Naive thymus-derived CD4-positive, alpha-beta T cell (primary cell): Measurements from ENCODE around the gene TCF3. TPM values are rescaled to one million over a fixed set of nuclear protein-coding genes. Genes with fewer than 3 reads are reported as not detected.

ENCODE experiments used
- ATAC-seq: fragments of 150-1000 bp; cut with Tn5 transposase; 2 replicates; pipeline ENCODE4 v1.10.0; 2021; ENCODE audit warnings: mild to moderate bottlenecking, moderate library complexity
- CTCF ChIA-PET: fragments of 350-600 bp; sonication (Branson Sonifier 250); formaldehyde crosslinking; loops from one replicate; lab custom pipeline; 2021; ENCODE audit warnings: antibody characterized with exemption; lab: Charles Lee
- POLR2A ChIA-PET: fragments of 350-600 bp; sonication (Branson Sonifier 250); formaldehyde crosslinking; loops from one replicate; lab custom pipeline; 2021; ENCODE audit warnings: antibody characterized with exemption, inconsistent platforms; lab: Charles Lee
- DNase-seq, 9 donors: peaks; one replicate each; pipeline versions ENCODE4 v3.0.0 to v3.0.0-alpha.2; 2020 to 2022; ENCODE audit warnings: mixed read lengths in 1 of 9
- H3K27ac ChIP-seq: one replicate; pipeline ENCODE4 v1.7.0; 2013; ENCODE audit warnings: mild to moderate bottlenecking, low read depth, low read length, moderate library complexity
- H3K27me3 ChIP-seq, 2 donors: one replicate each; pipeline ENCODE4 v1.7.0; 2013; ENCODE audit warnings: low read length in 2 of 2, mild to moderate bottlenecking in 2 of 2, moderate library complexity in 2 of 2; ENCODE audit not compliant: control insufficient read depth in 2 of 2, insufficient read depth in 2 of 2
- H3K36me3 ChIP-seq, 3 experiments: 1 replicate in 2 of 3; 2 replicates in 1 of 3; pipeline ENCODE4 v1.7.0; 2013; ENCODE audit warnings: low read length in 3 of 3, mild to moderate bottlenecking in 3 of 3, moderate library complexity in 1 of 3; ENCODE audit not compliant: insufficient read depth in 3 of 3, control insufficient read depth in 2 of 3
- H3K4me1 ChIP-seq, 2 donors: one replicate each; pipeline ENCODE4 v1.7.0; 2013; ENCODE audit warnings: low read length in 2 of 2, mild to moderate bottlenecking in 2 of 2, moderate library complexity in 1 of 2; ENCODE audit not compliant: control insufficient read depth in 2 of 2, insufficient read depth in 2 of 2
- H3K4me3 ChIP-seq: 2 replicates; pipeline ENCODE4 v1.7.0; 2013; ENCODE audit warnings: mild to moderate bottlenecking, low read length
- H3K9me3 ChIP-seq, 3 experiments: 1 replicate in 2 of 3; 2 replicates in 1 of 3; pipeline ENCODE4 v1.7.0; 2013; ENCODE audit warnings: low read length in 3 of 3; ENCODE audit not compliant: control insufficient read depth in 2 of 3
- H3K27ac Mint-ChIP-seq, 9 donors: one replicate each; pipeline ENCODE4 v1.8.0; 2020 to 2022; ENCODE audit warnings: mixed read lengths in 9 of 9, mild to moderate bottlenecking in 8 of 9, moderate library complexity in 5 of 9, inconsistent platforms in 2 of 9
- H3K27me3 Mint-ChIP-seq, 5 donors: one replicate each; pipeline ENCODE4 v1.8.0; 2021 to 2022; ENCODE audit warnings: mixed read lengths in 5 of 5, mild to moderate bottlenecking in 1 of 5
- H3K36me3 Mint-ChIP-seq, 5 donors: one replicate each; pipeline ENCODE4 v1.8.0; 2020 to 2022; ENCODE audit warnings: mixed read lengths in 5 of 5, mild to moderate bottlenecking in 3 of 5, inconsistent platforms in 1 of 5
- H3K4me1 Mint-ChIP-seq, 7 donors: one replicate each; pipeline ENCODE4 v1.8.0; 2020 to 2022; ENCODE audit warnings: mixed read lengths in 7 of 7, mild to moderate bottlenecking in 3 of 7, inconsistent platforms in 1 of 7
- H3K4me3 Mint-ChIP-seq, 10 donors: one replicate each; pipeline ENCODE4 v1.8.0; 2020 to 2022; ENCODE audit warnings: mild to moderate bottlenecking in 10 of 10, mixed read lengths in 10 of 10, moderate library complexity in 6 of 10, inconsistent platforms in 2 of 10
- H3K9me3 Mint-ChIP-seq, 11 donors: one replicate each; pipeline ENCODE4 v1.8.0; 2020 to 2022; ENCODE audit warnings: mixed read lengths in 11 of 11, mild to moderate bottlenecking in 4 of 11, inconsistent platforms in 1 of 11, moderate library complexity in 1 of 11
- intact Hi-C, 2 donors: fragments of 100-400 bp; cut with micrococcal nuclease; formaldehyde crosslinking; loops; one replicate each; pipeline ENCODE4 v1.15.1; 2023
- polyA plus RNA-seq, 2 donors: library from polyadenylated mRNA; unstranded; fragments of 300-500 nt; fragmentation: Illumina TruSeq; gene quantifications; one replicate each; pipeline ENCODE4 v1.2.3, GENCODE V29; 2021
- total RNA-seq, 6 experiments: library from RNA in 5 of 6; stranded (reverse) in 5 of 6; gene quantifications; 1 replicate in 5 of 6; 2 replicates in 1 of 6; pipeline ENCODE4 v1.2.3 and lab custom pipeline; 2021 to 2026

The TCF3 gene
- total and polyA plus RNA-seq, 7 experiments from 2014 or later = 5.8 to 83.6 (median 72.1) TPM

GRCh38 chr19:1616875-1617274, 35.5 kb downstream of the TCF3 start:
- peaks cover 0 to 23% (median 8%) of the 10 kb centered on the region in 5 donors for H3K36me3 Mint-ChIP-seq
- Histone ChIP-seq H3K4me1 (no peaks in the 10 kb centered on the region), H3K9me3 (no peaks in the 10 kb centered on the region), H3K27me3 (no peaks in the 10 kb centered on the region), H3K27ac (peak overlapping the region; percentile 31), H3K4me3 (no peak overlapping the region), H3K36me3 (peaks cover 0 to 93% (median 0%) of the 10 kb centered on the region in 3 experiments)
- ChIA-PET POLR2A (interaction anchor here (1.0 to 1.3 kb wide), 2 partner anchors 8 to 11 kb away, joined by 3 to 4 read pairs; no protein-coding TSS in a partner anchor), CTCF (interaction anchor here (1.6 kb wide), 1 partner anchor 55 kb away, joined by 4 read pairs; no protein-coding TSS in a partner anchor)
- DNase-seq (no peak), ATAC-seq (no peak)
- intact Hi-C loops = no loop called here
- peak overlapping the region in 7 of 9 donors; percentile 4 to 55 (median 25) for H3K27ac Mint-ChIP-seq
- H3K27me3 Mint-ChIP-seq = no peaks in the 10 kb centered on the region
- no peak overlapping the region for H3K4me3 Mint-ChIP-seq
- H3K4me1 Mint-ChIP-seq = peaks cover 8 to 22% (median 17%) of the 10 kb centered on the region in 7 donors
- H3K9me3 Mint-ChIP-seq = peaks cover 0 to 2% (median 0%) of the 10 kb centered on the region in 11 donors

GRCh38 chr19:1616396-1616795, 36.0 kb downstream of the TCF3 start:
- peaks cover 8 to 22% (median 17%) of the 10 kb centered on the region in 7 donors for H3K4me1 Mint-ChIP-seq
- peaks cover 0 to 2% (median 0%) of the 10 kb centered on the region in 11 donors for H3K9me3 Mint-ChIP-seq
- Histone ChIP-seq H3K4me3 (no peak overlapping the region), H3K36me3 (peaks cover 0 to 91% (median 3%) of the 10 kb centered on the region in 3 experiments), H3K27me3 (no peaks in the 10 kb centered on the region), H3K27ac (no peak overlapping the region), H3K9me3 (no peaks in the 10 kb centered on the region), H3K4me1 (no peaks in the 10 kb centered on the region)
- no peak overlapping the region for H3K4me3 Mint-ChIP-seq
- DNase-seq (no peak), ATAC-seq (no peak)
- H3K27ac Mint-ChIP-seq = peak overlapping the region in 3 of 9 donors; percentile 9 to 25 (median 11)
- intact Hi-C loops = no loop called here
- ChIA-PET POLR2A (interaction anchor here (1.3 kb wide), 1 partner anchor 10 kb away, joined by 4 read pairs; no protein-coding TSS in a partner anchor), CTCF (interaction anchor here (1.6 kb wide), 1 partner anchor 56 kb away, joined by 4 read pairs; no protein-coding TSS in a partner anchor)
- no peaks in the 10 kb centered on the region for H3K27me3 Mint-ChIP-seq
- H3K36me3 Mint-ChIP-seq = peaks cover 0 to 23% (median 8%) of the 10 kb centered on the region in 5 donors

GRCh38 chr19:1615156-1615765, 37.2 kb downstream of the TCF3 start:
- DNase-seq (no peak), ATAC-seq (no peak)
- Mint-ChIP-seq H3K27ac (no peak overlapping the region), H3K4me1 (peaks cover 13 to 30% (median 20%) of the 10 kb centered on the region in 7 donors), H3K27me3 (no peaks in the 10 kb centered on the region), H3K4me3 (peak overlapping the region in 1 of 10 donors; percentile 68), H3K9me3 (peaks cover 0 to 2% (median 0%) of the 10 kb centered on the region in 11 donors), H3K36me3 (peaks cover 0 to 27% (median 8%) of the 10 kb centered on the region in 5 donors)
- Histone ChIP-seq H3K4me1 (peaks cover 0 to 3% of the 10 kb centered on the region in 2 donors), H3K27ac (no peak overlapping the region), H3K4me3 (no peak overlapping the region), H3K36me3 (peaks cover 0 to 87% (median 6%) of the 10 kb centered on the region in 3 experiments), H3K27me3 (no peaks in the 10 kb centered on the region), H3K9me3 (no peaks in the 10 kb centered on the region)
- ChIA-PET POLR2A (no interaction called here), CTCF (no interaction called here)
- intact Hi-C loops = no loop called here

GRCh38 chr19:1613808-1614570, 38.4 kb downstream of the TCF3 start:
- H3K27ac Mint-ChIP-seq = peak overlapping the region in 1 of 9 donors; percentile 5
- no peaks in the 10 kb centered on the region for H3K9me3 ChIP-seq
- intact Hi-C loops = no loop called here
- ATAC-seq (no peak), DNase-seq (no peak)
- no peak overlapping the region for H3K4me3 Mint-ChIP-seq
- no peaks in the 10 kb centered on the region for H3K27me3 Mint-ChIP-seq
- peaks cover 0 to 2% (median 0%) of the 10 kb centered on the region in 11 donors for H3K9me3 Mint-ChIP-seq
- H3K4me3 ChIP-seq = no peak overlapping the region
- POLR2A ChIA-PET = interaction anchor here (0.6 kb wide), 1 partner anchor 15 kb away, joined by 3 read pairs; no protein-coding TSS in a partner anchor
- no peak overlapping the region for H3K27ac ChIP-seq
- peaks cover 10 to 15% of the 10 kb centered on the region in 2 donors for H3K4me1 ChIP-seq
- H3K4me1 Mint-ChIP-seq = peaks cover 21 to 40% (median 29%) of the 10 kb centered on the region in 7 donors
- peaks cover 0 to 27% (median 8%) of the 10 kb centered on the region in 5 donors for H3K36me3 Mint-ChIP-seq
- CTCF ChIA-PET = no interaction called here
- H3K27me3 ChIP-seq = no peaks in the 10 kb centered on the region
- peaks cover 0 to 78% (median 6%) of the 10 kb centered on the region in 3 experiments for H3K36me3 ChIP-seq

GRCh38 chr19:1613146-1613545, 39.3 kb downstream of the TCF3 start:
- POLR2A ChIA-PET = interaction anchor here (0.5 kb wide), 1 partner anchor 159 kb away, joined by 3 read pairs; no protein-coding TSS in a partner anchor
- peaks cover 0 to 70% (median 6%) of the 10 kb centered on the region in 3 experiments for H3K36me3 ChIP-seq
- H3K4me1 Mint-ChIP-seq = peaks cover 23 to 44% (median 32%) of the 10 kb centered on the region in 7 donors

More at GRCh38 chr19:1613146-1613545, 39.3 kb downstream of the TCF3 start:
- no peak overlapping the region for H3K27ac ChIP-seq
- no peak for DNase-seq
- Mint-ChIP-seq H3K36me3 (peaks cover 0 to 27% (median 8%) of the 10 kb centered on the region in 5 donors), H3K9me3 (peaks cover 0 to 2% (median 0%) of the 10 kb centered on the region in 11 donors), H3K27ac (no peak overlapping the region), H3K4me3 (no peak overlapping the region), H3K27me3 (no peaks in the 10 kb centered on the region)
- H3K4me1 ChIP-seq = peaks cover 16 to 22% of the 10 kb centered on the region in 2 donors
- no peaks in the 10 kb centered on the region for H3K9me3 ChIP-seq
- no peak overlapping the region for H3K4me3 ChIP-seq
- CTCF ChIA-PET = no interaction called here
- ATAC-seq = no peak
- no peaks in the 10 kb centered on the region for H3K27me3 ChIP-seq
- intact Hi-C loops = no loop called here
